K562 (cell line): ENCODE results near the gene TPM4. TPM values are rescaled to one million over a fixed set of nuclear protein-coding genes. Genes with fewer than 3 reads are reported as not detected.

Source experiments
- C11orf30 ChIP-seq: fragments of 450-650 bp; IDR thresholded peaks from 2 replicates; pipeline ENCODE4 v1.6.1; 2016; ENCODE audit warnings: low read depth, mild to moderate bottlenecking
- CBX1 ChIP-seq: sonication (generic); IDR thresholded peaks from 2 replicates; pipeline ENCODE4 v1.6.1; 2016; ENCODE audit warnings: antibody characterized with exemption, low read depth, mild to moderate bottlenecking
- EP300 ChIP-seq: IDR thresholded peaks from 2 replicates; pipeline ENCODE4 v1.6.1; 2012; ENCODE audit warnings: low read length, improper control_type of control experiment
- FIP1L1 ChIP-seq: fragments of 200-400 bp; formaldehyde crosslinking; IDR thresholded peaks from 2 replicates; pipeline ENCODE4 v1.6.1; 2018; ENCODE audit warnings: mild to moderate bottlenecking, low read depth, low read length; ENCODE audit not compliant: poor library complexity, severe bottlenecking
- FOXK2 ChIP-seq, 2 experiments: fragments of 450-650 bp; IDR thresholded peaks in 1 of 2; conservative IDR thresholded peaks in 1 of 2; 2 replicates each; pipeline ENCODE4 v1.6.1; 2016; ENCODE audit warnings: low read depth in 2 of 2, mild to moderate bottlenecking in 1 of 2
- GABPA ChIP-seq: fragments of 200-800 bp; sonication (Bioruptor generic); conservative IDR thresholded peaks from 2 replicates; pipeline ENCODE4 v1.6.1; 2016; ENCODE audit warnings: low read depth, missing genetic modification characterization, missing compliant biosample characterization
- HDAC1 ChIP-seq, 2 experiments: fragments of 450-650 bp; IDR thresholded peaks; 2 replicates each; pipeline ENCODE4 v1.6.1; 2016 to 2017; ENCODE audit warnings: inconsistent platforms in 1 of 2, mild to moderate bottlenecking in 1 of 2, moderate library complexity in 1 of 2
- HMGN3 ChIP-seq: IDR thresholded peaks from 2 replicates; pipeline ENCODE4 v1.6.1; 2011; ENCODE audit warnings: borderline replicate concordance, low read depth, mild to moderate bottlenecking, mixed read lengths, low read length; ENCODE audit not compliant: insufficient read length; ENCODE audit errors: extremely low read depth
- MEF2D ChIP-seq: conservative IDR thresholded peaks from 2 replicates; pipeline ENCODE4 v1.6.1; 2016; ENCODE audit warnings: low read depth, missing genetic modification characterization, missing compliant biosample characterization
- OTX1 ChIP-seq: fragments of 450-650 bp; formaldehyde crosslinking; IDR thresholded peaks from 2 replicates; pipeline ENCODE4 v1.4.0; 2022; ENCODE audit warnings: mild to moderate bottlenecking
- POLR2H ChIP-seq: IDR thresholded peaks from 2 replicates; pipeline ENCODE4 v1.6.1; 2016; ENCODE audit warnings: missing genetic modification characterization, low read depth, mild to moderate bottlenecking, control low read depth, missing compliant biosample characterization, moderate library complexity
- RBM14 ChIP-seq: fragments of 200-400 bp; formaldehyde crosslinking; IDR thresholded peaks from 2 replicates; pipeline ENCODE4 v1.6.1; 2018; ENCODE audit warnings: low read depth, mild to moderate bottlenecking, low read length, moderate library complexity, borderline replicate concordance; ENCODE audit not compliant: insufficient read depth
- SIRT6 ChIP-seq: IDR thresholded peaks from one replicate; pipeline ENCODE4 v1.6.1; 2012; ENCODE audit warnings: low read depth, mild to moderate bottlenecking, control low read depth, inconsistent platforms, low read length, moderate library complexity
- SMAD4 ChIP-seq: fragments of 250-450 bp; sonication (Bioruptor Pico); conservative IDR thresholded peaks from 2 replicates; pipeline ENCODE4 v1.8.0; 2021; ENCODE audit warnings: inconsistent platforms, mild to moderate bottlenecking, moderate library complexity
- SOX6 ChIP-seq: fragments of 450-650 bp; IDR thresholded peaks from 2 replicates; pipeline ENCODE4 v1.6.1; 2014; ENCODE audit warnings: mild to moderate bottlenecking
- TAF1 ChIP-seq: IDR thresholded peaks from 2 replicates; pipeline ENCODE4 v1.6.1; 2011; ENCODE audit warnings: mild to moderate bottlenecking, low read length, moderate library complexity; ENCODE audit not compliant: insufficient read depth, control insufficient read depth, severe bottlenecking; ENCODE audit errors: extremely low read depth
- TEAD4 ChIP-seq, 2 experiments: sonication (generic) in 1 of 2; formaldehyde crosslinking in 1 of 2; IDR thresholded peaks; 2 replicates each; pipeline versions ENCODE4 v1.6.1 to v1.8.0; 2012 to 2022; ENCODE audit warnings: borderline replicate concordance in 1 of 2, inconsistent platforms in 1 of 2, low read length in 1 of 2, mild to moderate bottlenecking in 1 of 2, missing genetic modification reagents in 1 of 2
- ZNF347 ChIP-seq: fragments of 450-650 bp; formaldehyde crosslinking; IDR thresholded peaks from 2 replicates; pipeline ENCODE4 v1.4.0; 2020; ENCODE audit warnings: low read depth, mild to moderate bottlenecking, moderate library complexity
- ZNF561 ChIP-seq: fragments of 450-650 bp; formaldehyde crosslinking; conservative IDR thresholded peaks from 2 replicates; pipeline ENCODE4 v1.4.0; 2020; ENCODE audit warnings: mild to moderate bottlenecking, moderate library complexity
- ZNF699 ChIP-seq: fragments of 250-450 bp; sonication (Bioruptor Pico); IDR thresholded peaks from 2 replicates; pipeline ENCODE4 v1.8.0; 2021; ENCODE audit warnings: mild to moderate bottlenecking, moderate library complexity; ENCODE audit not compliant: insufficient replicate concordance
- polyA plus RNA-seq, 8 experiments: library from polyadenylated mRNA; depleted of rRNA in 4 of 8; stranded (reverse) in 5 of 8; unstranded in 3 of 8; fragments of >200 nt; fragmentation: Nextera tagmentation in 2 of 8; fragmentation: Illumina TruSeq in 1 of 8; extraction: Ambion mirVana in 2 of 8; extraction: Trizol in 1 of 8; gene quantifications; 2 replicates each; pipeline versions ENCODE4 v1.2.1 to v1.2.3, GENCODE V29; 2011 to 2014; ENCODE audit warnings: inconsistent platforms in 1 of 8, missing spikeins in 1 of 8
- total RNA-seq, 7 experiments: library from RNA; depleted of rRNA in 6 of 7; stranded (reverse); fragments of >200 nt in 6 of 7; fragmentation: Illumina TruSeq in 2 of 7; extraction: Trizol in 2 of 7; gene quantifications; 2 replicates each; pipeline versions ENCODE4 v1.2.1 to v1.2.3, GENCODE V29; 2011 to 2021; ENCODE audit warnings: low replicate concordance in 1 of 7
- TF ChIP-seq, protein P1 (sequence below), 2 experiments: fragments of 150-350 bp in 1 of 2; IDR thresholded peaks; 2 replicates each; pipeline ENCODE4 v1.6.1; 2012 to 2016; ENCODE audit warnings: low read depth in 2 of 2, low read length in 2 of 2, mild to moderate bottlenecking in 1 of 2, moderate library complexity in 1 of 2
- TF ChIP-seq, protein P2 (sequence below), 2 experiments: fragments of 450-650 bp in 1 of 2; sonication (generic) in 1 of 2; formaldehyde crosslinking in 1 of 2; IDR thresholded peaks in 1 of 2; conservative IDR thresholded peaks in 1 of 2; 2 replicates each; pipeline versions ENCODE4 v1.6.1 to v1.8.1; 2016 to 2023; ENCODE audit warnings: mild to moderate bottlenecking in 2 of 2, moderate library complexity in 2 of 2, inconsistent platforms in 1 of 2, missing genetic modification reagents in 1 of 2

Gene TPM4
- total and polyA plus RNA-seq, 9 of the 15 experiments (the other 6 are each of a cell fraction or from before 2014, with no cell fraction given): 28.1 to 111 (median 77.4) TPM

DNA sequence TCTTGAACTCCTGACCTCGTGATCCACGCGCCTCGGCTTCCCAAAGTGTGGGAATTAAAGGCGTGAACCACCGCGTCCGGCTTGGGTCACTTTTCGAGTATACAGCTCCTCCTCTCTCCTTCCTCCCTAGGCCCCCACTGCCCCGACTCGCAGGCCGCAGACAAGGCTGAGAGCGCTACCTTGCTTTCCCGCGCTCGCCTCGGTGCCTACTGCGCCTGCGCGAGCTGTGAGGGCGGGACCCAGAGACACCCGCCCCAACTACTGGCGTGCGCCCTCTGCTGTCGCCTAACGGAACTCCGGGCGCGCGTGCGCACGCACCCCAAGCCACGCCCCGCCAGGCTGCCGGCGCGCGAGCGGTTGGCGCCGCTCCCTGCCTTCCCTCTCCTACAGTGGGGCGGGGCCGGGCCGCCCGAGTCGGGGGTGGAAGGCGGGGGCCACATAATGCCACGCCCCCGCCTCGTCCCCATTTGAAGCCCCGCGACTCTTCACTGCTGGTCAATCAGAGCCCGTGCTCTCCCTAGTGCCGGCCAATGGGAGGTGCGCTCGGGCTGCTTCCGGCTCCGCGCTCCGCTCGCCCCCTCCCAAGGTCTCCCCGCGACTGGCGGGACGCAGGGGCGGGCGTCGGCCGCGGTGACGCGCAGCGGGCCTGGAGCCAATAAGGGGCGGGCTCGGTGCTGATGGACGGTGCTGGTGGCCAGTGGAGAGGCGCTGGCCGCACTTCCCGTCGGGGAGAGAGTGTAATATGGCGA lies 35.0 kb downstream of the TPM4 start, which contains the start of gene RAB8A (continued):
- TF ChIP-seq C11orf30 (peak; percentile 48), TEAD4 (IDR thresholded peaks at IDR 0.05; ENCODE audit: low read length) (peak; percentile 23; the same call in 1 of the 2 replicates), TEAD4 (CRISPR knock-in tag; IDR thresholded peaks at IDR 0.05; ENCODE audit: borderline replicate concordance) (no peak), CBX1 (peak; percentile 83; the same call in 1 of the 2 replicates), HMGN3 (peak; percentile 60), EP300 (no peak), GABPA (tag) (peak; percentile 92), ZNF347 (CRISPR knock-in tag) (no peak), ZNF699 (CRISPR knock-in tag) (no peak), SOX6 (0 out of 2 replicates have a peak, but pooled peaks have one; percentile 24), SMAD4 (CRISPR knock-in tag) (peak; percentile 46; the same call in 1 of the 2 replicates), HDAC1 (IDR thresholded peaks at IDR 0.05) (no peak), SIRT6 (no peak), RBM14 (no peak), MEF2D (tag) (no peak), OTX1 (CRISPR knock-in tag) (0 out of 2 replicates have a peak, but pooled peaks have one; percentile 20), ZNF561 (CRISPR knock-in tag) (no peak), POLR2H (peak; percentile 82; the same call in 1 of the 2 replicates), FIP1L1 (peak; percentile 69), TAF1 (peak; percentile 72), FOXK2 (conservative IDR thresholded peaks at IDR 0.05 in 1 of 2, IDR thresholded peaks at IDR 0.05 in 1 of 2; ENCODE audit: low read depth in 2 of 2) (peak; percentile 21 to 56; a peak in 3 of 4 replicates)
- TF ChIP-seq, protein P1, sequence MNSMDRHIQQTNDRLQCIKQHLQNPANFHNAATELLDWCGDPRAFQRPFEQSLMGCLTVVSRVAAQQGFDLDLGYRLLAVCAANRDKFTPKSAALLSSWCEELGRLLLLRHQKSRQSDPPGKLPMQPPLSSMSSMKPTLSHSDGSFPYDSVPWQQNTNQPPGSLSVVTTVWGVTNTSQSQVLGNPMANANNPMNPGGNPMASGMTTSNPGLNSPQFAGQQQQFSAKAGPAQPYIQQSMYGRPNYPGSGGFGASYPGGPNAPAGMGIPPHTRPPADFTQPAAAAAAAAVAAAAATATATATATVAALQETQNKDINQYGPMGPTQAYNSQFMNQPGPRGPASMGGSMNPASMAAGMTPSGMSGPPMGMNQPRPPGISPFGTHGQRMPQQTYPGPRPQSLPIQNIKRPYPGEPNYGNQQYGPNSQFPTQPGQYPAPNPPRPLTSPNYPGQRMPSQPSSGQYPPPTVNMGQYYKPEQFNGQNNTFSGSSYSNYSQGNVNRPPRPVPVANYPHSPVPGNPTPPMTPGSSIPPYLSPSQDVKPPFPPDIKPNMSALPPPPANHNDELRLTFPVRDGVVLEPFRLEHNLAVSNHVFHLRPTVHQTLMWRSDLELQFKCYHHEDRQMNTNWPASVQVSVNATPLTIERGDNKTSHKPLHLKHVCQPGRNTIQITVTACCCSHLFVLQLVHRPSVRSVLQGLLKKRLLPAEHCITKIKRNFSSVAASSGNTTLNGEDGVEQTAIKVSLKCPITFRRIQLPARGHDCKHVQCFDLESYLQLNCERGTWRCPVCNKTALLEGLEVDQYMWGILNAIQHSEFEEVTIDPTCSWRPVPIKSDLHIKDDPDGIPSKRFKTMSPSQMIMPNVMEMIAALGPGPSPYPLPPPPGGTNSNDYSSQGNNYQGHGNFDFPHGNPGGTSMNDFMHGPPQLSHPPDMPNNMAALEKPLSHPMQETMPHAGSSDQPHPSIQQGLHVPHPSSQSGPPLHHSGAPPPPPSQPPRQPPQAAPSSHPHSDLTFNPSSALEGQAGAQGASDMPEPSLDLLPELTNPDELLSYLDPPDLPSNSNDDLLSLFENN (IDR thresholded peaks at IDR 0.05; ENCODE audit: low read depth in 2 of 2, low read length in 2 of 2): peak in 1 of 2 experiments; percentile 42; a peak in 1 of 4 replicates
- TF ChIP-seq, protein P2, sequence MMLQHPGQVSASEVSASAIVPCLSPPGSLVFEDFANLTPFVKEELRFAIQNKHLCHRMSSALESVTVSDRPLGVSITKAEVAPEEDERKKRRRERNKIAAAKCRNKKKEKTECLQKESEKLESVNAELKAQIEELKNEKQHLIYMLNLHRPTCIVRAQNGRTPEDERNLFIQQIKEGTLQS (IDR thresholded peaks at IDR 0.05): no peak
- TF ChIP-seq, protein P2 (CRISPR knock-in tag; conservative IDR thresholded peaks at IDR 0.05): peak; percentile 66; the same call in 1 of the 2 replicates
